WTC11 (cell line): Measurements from ENCODE around the gene UGT1A9.
"Not testable (repeated sequence)": the region's sequence is repeated elsewhere in the genome, so short reads cannot be mapped to it uniquely, and the experiment has no call there.

Experiments used
- ATF1 ChIP-seq: sonication (generic); formaldehyde crosslinking; IDR thresholded peaks from 2 replicates; pipeline ENCODE4 v1.8.1; 2023; ENCODE audit warnings: mild to moderate bottlenecking, moderate library complexity, missing genetic modification reagents
- ATF3 ChIP-seq: sonication (generic); formaldehyde crosslinking; conservative IDR thresholded peaks from 2 replicates; pipeline ENCODE4 v1.8.1; 2022; ENCODE audit warnings: mild to moderate bottlenecking, missing genetic modification reagents
- CDX4 ChIP-seq: fragments of 250-450 bp; sonication (Bioruptor Pico); IDR thresholded peaks from 2 replicates; pipeline ENCODE4 v1.9.0; 2021; ENCODE audit warnings: moderate library complexity, mild to moderate bottlenecking, inconsistent platforms, borderline replicate concordance
- CTCF ChIP-seq: fragments of 200-600 bp; IDR thresholded peaks from 2 replicates; pipeline ENCODE4 v1.8.0; 2022; ENCODE audit warnings: antibody characterized with exemption
- E2F1 ChIP-seq: sonication (generic); formaldehyde crosslinking; IDR thresholded peaks from 2 replicates; pipeline ENCODE4 v1.8.0; 2022; ENCODE audit warnings: mild to moderate bottlenecking, missing genetic modification reagents
- MAX ChIP-seq: sonication (generic); formaldehyde crosslinking; IDR thresholded peaks from 2 replicates; pipeline ENCODE4 v1.8.0; 2022; ENCODE audit warnings: mild to moderate bottlenecking, missing genetic modification reagents
- NFE2L1 ChIP-seq: sonication (generic); formaldehyde crosslinking; IDR thresholded peaks from 2 replicates; pipeline ENCODE4 v1.8.1; 2023; ENCODE audit warnings: missing genetic modification reagents
- NR1H2 ChIP-seq: sonication (generic); formaldehyde crosslinking; IDR thresholded peaks from 2 replicates; pipeline ENCODE4 v1.9.0; 2021; ENCODE audit warnings: mild to moderate bottlenecking, moderate library complexity, missing genetic modification reagents
- RELA ChIP-seq: sonication (generic); formaldehyde crosslinking; IDR thresholded peaks from 2 replicates; pipeline ENCODE4 v1.8.1; 2022; ENCODE audit warnings: missing genetic modification reagents, mild to moderate bottlenecking, borderline replicate concordance
- SP1 ChIP-seq: sonication (generic); formaldehyde crosslinking; conservative IDR thresholded peaks from 2 replicates; pipeline ENCODE4 v1.8.1; 2022; ENCODE audit warnings: missing genetic modification reagents
- USF1 ChIP-seq: sonication (generic); formaldehyde crosslinking; IDR thresholded peaks from 2 replicates; pipeline ENCODE4 v1.8.0; 2022; ENCODE audit warnings: mild to moderate bottlenecking, missing genetic modification reagents
- USF2 ChIP-seq: sonication (generic); formaldehyde crosslinking; IDR thresholded peaks from 2 replicates; pipeline ENCODE4 v1.8.1; 2023; ENCODE audit warnings: mild to moderate bottlenecking, missing genetic modification reagents, moderate library complexity
- ZNF138 ChIP-seq: sonication (generic); formaldehyde crosslinking; conservative IDR thresholded peaks from 2 replicates; pipeline ENCODE4 v1.8.1; 2022; ENCODE audit warnings: mild to moderate bottlenecking, moderate library complexity, missing genetic modification reagents
- ZNF416 ChIP-seq: fragments of 250-450 bp; sonication (Bioruptor Pico); IDR thresholded peaks from 2 replicates; pipeline ENCODE4 v1.9.0; 2021; ENCODE audit warnings: mild to moderate bottlenecking, inconsistent platforms

- not testable (repeated sequence) for TF ChIP-seq ZNF416 (CRISPR knock-in tag); CTCF; E2F1; ZNF138 (CRISPR knock-in tag); CDX4 (CRISPR knock-in tag); ATF1 (CRISPR knock-in tag); USF1 (CRISPR knock-in tag); ATF3 (CRISPR knock-in tag); NFE2L1 (CRISPR knock-in tag); SP1 (CRISPR knock-in tag); RELA; MAX (CRISPR knock-in tag); USF2 (CRISPR knock-in tag); NR1H2 (CRISPR knock-in tag)
These were observed 79.0 kb downstream of the UGT1A9 start for GRCh38 chr2:233750689-233751088.
